Smooth muscle cell (in vitro differentiated cells): ENCODE data around the gene ARHGAP42. TPM values are rescaled to one million over a fixed set of nuclear protein-coding genes. Genes with fewer than 3 reads are reported as not detected.

ENCODE experiments used
- DNase-seq: peaks from one replicate; lab custom pipeline; 2025; ENCODE audit not compliant: unreplicated experiment; lab: John Stamatoyannopoulos, UW
- H2AFZ ChIP-seq: fragments of 200-600 bp; sonication (generic); 2 replicates; pipeline ENCODE4 v1.6.0; 2016; ENCODE audit warnings: antibody characterized with exemption, low read depth, mild to moderate bottlenecking
- H3F3A ChIP-seq: fragments of 200-600 bp; sonication (generic); 2 replicates; pipeline ENCODE4 v1.6.0; 2017; ENCODE audit warnings: antibody characterized with exemption, low read depth
- H3K27ac ChIP-seq: fragments of 200-600 bp; sonication (generic); 2 replicates; pipeline ENCODE4 v1.5.1; 2016; ENCODE audit warnings: low read depth, mild to moderate bottlenecking
- H3K27me3 ChIP-seq: fragments of 200-600 bp; sonication (generic); 2 replicates; pipeline ENCODE4 v1.6.1; 2016; ENCODE audit warnings: low read depth, mild to moderate bottlenecking
- H3K36me3 ChIP-seq: fragments of 200-600 bp; sonication (generic); 2 replicates; pipeline ENCODE4 v1.5.1; 2016; ENCODE audit warnings: low read depth
- H3K4me1 ChIP-seq: fragments of 200-600 bp; sonication (generic); 2 replicates; pipeline ENCODE4 v1.5.1; 2016; ENCODE audit warnings: low read depth
- H3K4me2 ChIP-seq: fragments of 200-600 bp; sonication (generic); 2 replicates; pipeline ENCODE4 v1.6.0; 2016; ENCODE audit warnings: mild to moderate bottlenecking
- H3K4me3 ChIP-seq: fragments of 200-600 bp; sonication (generic); 2 replicates; pipeline ENCODE4 v1.5.1; 2016; ENCODE audit warnings: mild to moderate bottlenecking
- H3K79me2 ChIP-seq: fragments of 200-600 bp; sonication (generic); 2 replicates; pipeline ENCODE4 v1.6.0; 2016; ENCODE audit warnings: low read depth, mild to moderate bottlenecking
- H3K9ac ChIP-seq: fragments of 200-600 bp; sonication (generic); 2 replicates; pipeline ENCODE4 v1.6.0; 2016; ENCODE audit warnings: low read depth
- H3K9me3 ChIP-seq: fragments of 200-600 bp; sonication (generic); replicated peaks from 2 replicates; pipeline ENCODE4 v1.5.1; 2016; ENCODE audit warnings: low read depth
- H4K20me1 ChIP-seq: fragments of 200-600 bp; sonication (generic); 2 replicates; pipeline ENCODE4 v1.6.0; 2016; ENCODE audit warnings: low read depth
- WGBS: methylation state at CpG from one replicate; pipeline ENCODE4 v1.1.7; 2016; ENCODE audit warnings: low lambda C conversion rate; 5-methylcytosine and 5-hydroxymethylcytosine counted together
- polyA plus RNA-seq: library from polyadenylated mRNA; unstranded; fragments of >200 nt; fragmentation: Nextera tagmentation; extraction: Ambion mirVana; gene quantifications from 2 replicates; pipeline ENCODE4 v1.2.1, GENCODE V29; 2016
- total RNA-seq: library from RNA; depleted of rRNA; stranded (reverse); fragments of >200 nt; gene quantifications from 2 replicates; pipeline ENCODE4 v1.2.3, GENCODE V29; 2014
- TF ChIP-seq, protein P1 (sequence below): fragments of 200-600 bp; sonication (generic); IDR thresholded peaks from 2 replicates; pipeline ENCODE4 v1.5.1; 2017; ENCODE audit warnings: borderline replicate concordance, mild to moderate bottlenecking, antibody characterized with exemption; ENCODE audit not compliant: insufficient read depth, poor library complexity, severe bottlenecking

The ARHGAP42 gene
- total and polyA plus RNA-seq, 2 experiments from 2014 or later, result 12.2 to 53.4 TPM

DNA sequence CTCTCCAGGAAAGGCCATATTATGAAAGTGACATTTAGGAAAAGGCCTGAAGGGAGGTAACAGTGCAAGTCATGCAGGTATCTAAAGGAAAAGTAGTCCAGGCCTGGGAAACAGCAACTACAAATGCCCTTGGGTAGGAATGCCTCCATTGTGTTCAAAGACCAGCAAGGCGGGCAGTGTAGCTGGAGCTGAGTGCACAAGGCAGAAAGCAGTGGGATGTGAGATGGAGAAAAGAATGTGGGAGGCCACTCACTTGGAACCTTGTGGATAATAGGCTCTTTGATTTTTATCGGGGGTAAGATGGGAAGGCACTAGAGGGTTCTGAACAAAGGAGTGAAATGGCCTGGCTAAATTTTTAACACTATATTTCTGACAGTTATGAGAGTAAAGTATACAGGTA is 253.9 kb downstream of the ARHGAP42 start:
- Histone ChIP-seq H3K4me3 (no peak overlapping the region), H2AFZ (no peak overlapping the region), H3K4me2 (no peak overlapping the region), H3K9ac (no peak overlapping the region), H3K79me2 (no peaks in the 10 kb centered on the region), H3K27me3 (no peaks in the 10 kb centered on the region), H3K4me1 (no peaks in the 10 kb centered on the region), H3F3A (no peaks in the 10 kb centered on the region), H3K9me3 (no peaks in the 10 kb centered on the region), H4K20me1 (no peaks in the 10 kb centered on the region), H3K36me3 (peaks cover 3% of the 10 kb centered on the region), H3K27ac (no peak overlapping the region)
- TF ChIP-seq, protein P1, sequence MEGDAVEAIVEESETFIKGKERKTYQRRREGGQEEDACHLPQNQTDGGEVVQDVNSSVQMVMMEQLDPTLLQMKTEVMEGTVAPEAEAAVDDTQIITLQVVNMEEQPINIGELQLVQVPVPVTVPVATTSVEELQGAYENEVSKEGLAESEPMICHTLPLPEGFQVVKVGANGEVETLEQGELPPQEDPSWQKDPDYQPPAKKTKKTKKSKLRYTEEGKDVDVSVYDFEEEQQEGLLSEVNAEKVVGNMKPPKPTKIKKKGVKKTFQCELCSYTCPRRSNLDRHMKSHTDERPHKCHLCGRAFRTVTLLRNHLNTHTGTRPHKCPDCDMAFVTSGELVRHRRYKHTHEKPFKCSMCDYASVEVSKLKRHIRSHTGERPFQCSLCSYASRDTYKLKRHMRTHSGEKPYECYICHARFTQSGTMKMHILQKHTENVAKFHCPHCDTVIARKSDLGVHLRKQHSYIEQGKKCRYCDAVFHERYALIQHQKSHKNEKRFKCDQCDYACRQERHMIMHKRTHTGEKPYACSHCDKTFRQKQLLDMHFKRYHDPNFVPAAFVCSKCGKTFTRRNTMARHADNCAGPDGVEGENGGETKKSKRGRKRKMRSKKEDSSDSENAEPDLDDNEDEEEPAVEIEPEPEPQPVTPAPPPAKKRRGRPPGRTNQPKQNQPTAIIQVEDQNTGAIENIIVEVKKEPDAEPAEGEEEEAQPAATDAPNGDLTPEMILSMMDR, result no peak
- 98% methylated on average over 2 of the region's 2 CpGs for WGBS
- no peak for DNase-seq

DNA sequence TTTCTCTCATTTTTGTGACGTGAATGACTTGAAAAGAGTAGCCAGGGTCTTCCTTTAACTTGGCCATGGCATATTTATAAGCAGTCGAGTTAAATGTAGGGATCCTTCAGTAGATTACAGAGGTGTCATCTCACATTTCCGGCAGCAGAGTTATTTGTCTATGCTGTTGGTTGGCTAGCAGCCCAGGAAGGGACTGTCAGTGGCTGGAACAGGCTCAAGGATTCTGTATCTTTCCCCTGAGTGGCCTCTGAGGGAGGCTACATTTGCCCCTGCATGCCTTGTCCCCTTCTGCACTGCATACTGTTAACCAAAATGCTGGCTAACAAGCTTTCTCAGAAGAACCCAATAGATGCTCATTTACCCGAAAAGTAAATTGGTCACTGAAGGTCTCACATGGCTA is 254.9 kb downstream of the ARHGAP42 start:
- Histone ChIP-seq H3K79me2 (no peaks in the 10 kb centered on the region), H3K36me3 (peaks cover 3% of the 10 kb centered on the region), H3K27ac (no peak overlapping the region), H2AFZ (no peak overlapping the region), H3K27me3 (no peaks in the 10 kb centered on the region), H3K4me3 (no peak overlapping the region), H3K4me2 (no peak overlapping the region), H3K9ac (no peak overlapping the region), H4K20me1 (no peaks in the 10 kb centered on the region), H3K4me1 (no peaks in the 10 kb centered on the region), H3K9me3 (no peaks in the 10 kb centered on the region), H3F3A (no peaks in the 10 kb centered on the region)
- TF ChIP-seq, protein P1, result no peak
- 51% methylated on average over 4 of the region's 4 CpGs for WGBS
- DNase-seq, result no peak

DNA sequence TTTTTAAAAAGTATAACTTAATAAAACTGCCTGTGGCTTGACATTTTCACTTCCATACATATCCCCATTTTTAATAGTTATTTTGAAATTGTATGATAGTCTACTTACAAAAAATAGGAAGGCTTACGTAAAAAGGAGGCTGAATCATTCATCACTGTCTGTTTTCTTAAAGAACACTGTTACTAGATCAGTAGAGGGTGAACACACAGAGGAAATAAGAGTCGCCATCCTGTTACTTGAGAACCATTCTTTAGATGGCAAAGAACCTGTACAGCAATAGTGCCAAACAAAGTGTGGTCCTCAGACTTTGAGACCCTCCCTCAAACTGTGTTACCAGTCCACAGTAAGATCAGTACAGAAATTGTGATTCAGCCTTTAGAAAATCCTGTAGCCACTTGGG is 261.8 kb downstream of the ARHGAP42 start:
- no peak overlapping the region for H3K4me2 ChIP-seq
- H3K27ac ChIP-seq, result no peak overlapping the region
- TF ChIP-seq, protein P1, result no peak
- H2AFZ ChIP-seq, result no peak overlapping the region
- no peak for DNase-seq
- no peaks in the 10 kb centered on the region for H3K36me3 ChIP-seq
- H3K9ac ChIP-seq, result no peak overlapping the region
- H3K27me3 ChIP-seq, result no peaks in the 10 kb centered on the region
- H3K4me1 ChIP-seq, result no peaks in the 10 kb centered on the region
- no peaks in the 10 kb centered on the region for H4K20me1 ChIP-seq
- H3F3A ChIP-seq, result no peaks in the 10 kb centered on the region
- H3K79me2 ChIP-seq, result no peaks in the 10 kb centered on the region
- no peaks in the 10 kb centered on the region for H3K9me3 ChIP-seq
- no peak overlapping the region for H3K4me3 ChIP-seq
- 94% methylated on average over 2 of the region's 2 CpGs for WGBS

DNA sequence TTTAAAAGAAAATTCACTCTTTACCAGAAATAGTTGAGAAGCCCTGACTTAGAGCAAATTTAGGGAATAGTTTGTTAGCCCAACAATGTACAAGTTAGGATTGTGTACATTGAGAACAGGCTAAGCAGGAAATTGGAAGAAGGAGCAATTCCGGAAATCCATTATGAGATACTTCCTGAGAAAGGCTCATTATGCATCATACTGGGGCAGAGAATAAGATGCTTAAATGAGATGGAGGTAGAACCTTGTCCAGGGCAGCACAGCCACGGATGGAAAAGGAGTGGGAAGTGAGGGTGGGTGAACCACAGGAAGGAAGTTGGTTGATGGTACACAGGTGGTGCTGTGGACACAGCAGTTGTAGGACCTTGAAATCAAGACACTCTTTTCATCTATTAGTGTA is 262.4 kb downstream of the ARHGAP42 start:
- Histone ChIP-seq H3K4me3 (no peak overlapping the region), H3K79me2 (no peaks in the 10 kb centered on the region), H3K9ac (no peak overlapping the region), H3K36me3 (no peaks in the 10 kb centered on the region), H2AFZ (no peak overlapping the region), H3K27ac (no peak overlapping the region), H3K4me1 (no peaks in the 10 kb centered on the region), H3K9me3 (no peaks in the 10 kb centered on the region), H4K20me1 (no peaks in the 10 kb centered on the region), H3K27me3 (no peaks in the 10 kb centered on the region), H3F3A (no peaks in the 10 kb centered on the region), H3K4me2 (no peak overlapping the region)
- no peak for DNase-seq
- WGBS, result 93% methylated on average over 2 of the region's 2 CpGs
- TF ChIP-seq, protein P1, result no peak
